HCT116 (cell line): Measurements from ENCODE around the gene CSGALNACT2.

Source experiments
- ELF1 ChIP-seq: IDR thresholded peaks from 2 replicates; pipeline ENCODE4 v1.6.1; 2012; ENCODE audit warnings: low read depth, borderline replicate concordance
- EZH2phosphoT487 ChIP-seq: fragments of 200-600 bp; IDR thresholded peaks from 2 replicates; pipeline ENCODE4 v1.6.1; 2018; ENCODE audit warnings: antibody characterized with exemption, borderline replicate concordance
- POLR2A ChIP-seq: IDR thresholded peaks from 2 replicates; pipeline ENCODE4 v1.7.0; 2011; ENCODE audit warnings: borderline replicate concordance; ENCODE audit not compliant: insufficient read depth, insufficient read length; ENCODE audit errors: extremely low read depth
- POLR2AphosphoS5 ChIP-seq: IDR thresholded peaks from 2 replicates; pipeline ENCODE4 v1.6.1; 2011; ENCODE audit warnings: mild to moderate bottlenecking, low read depth, low read length, moderate library complexity
- SP1 ChIP-seq: IDR thresholded peaks from 2 replicates; pipeline ENCODE4 v1.6.1; 2012; ENCODE audit warnings: low read depth
- YY1 ChIP-seq: IDR thresholded peaks from 2 replicates; pipeline ENCODE4 v1.6.1; 2011; ENCODE audit warnings: low read length, low read depth, moderate library complexity, mild to moderate bottlenecking; ENCODE audit not compliant: insufficient replicate concordance; ENCODE audit errors: extremely low read depth
- ZFX ChIP-seq: fragments of 450-650 bp; IDR thresholded peaks from 2 replicates; pipeline ENCODE4 v1.6.1; 2017
- TF ChIP-seq, protein P1 (sequence below), 3 experiments: fragments of 200-600 bp in 1 of 3; sonication (generic) in 1 of 3; IDR thresholded peaks in 2 of 3; conservative IDR thresholded peaks in 1 of 3; 2 replicates each; pipeline ENCODE4 v1.5.1; 2012 to 2017; ENCODE audit warnings: low read depth in 2 of 3, low read length in 2 of 3, antibody characterized with exemption in 1 of 3, borderline replicate concordance in 1 of 3, control low read depth in 1 of 3, mild to moderate bottlenecking in 1 of 3, mixed read lengths in 1 of 3, mixed run types in 1 of 3, moderate library complexity in 1 of 3; ENCODE audit not compliant: insufficient read depth in 1 of 3
- TF ChIP-seq, protein P2 (sequence below): IDR thresholded peaks from 2 replicates; pipeline ENCODE4 v1.6.1; 2011; ENCODE audit warnings: mild to moderate bottlenecking, low read length, moderate library complexity; ENCODE audit not compliant: insufficient replicate concordance; ENCODE audit errors: extremely low read depth
- TF ChIP-seq, protein P3 (sequence below): IDR thresholded peaks from 2 replicates; pipeline ENCODE4 v1.6.1; 2012; ENCODE audit warnings: low read depth

DNA sequence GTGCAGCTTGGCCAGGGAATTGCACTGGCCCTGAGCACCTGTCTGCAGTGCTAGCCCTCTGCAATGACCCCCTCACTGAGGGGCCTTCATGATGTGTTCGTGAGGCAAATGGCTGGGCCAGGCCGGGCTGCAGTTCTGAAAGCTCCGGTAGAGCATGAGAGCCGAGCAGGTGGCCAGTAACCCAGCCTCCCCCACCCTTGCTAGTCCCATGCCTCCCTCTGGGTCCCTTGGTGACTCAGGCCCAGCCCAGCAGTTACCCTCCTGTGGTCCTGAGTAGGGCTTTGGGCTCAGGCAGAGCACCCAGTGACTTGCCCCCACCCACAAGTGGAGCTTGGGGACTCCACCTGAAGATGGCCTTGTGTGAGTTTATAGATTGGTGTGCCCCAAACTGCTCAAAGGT, 16.1 kb upstream of the CSGALNACT2 start:
- TF ChIP-seq, protein P1, sequence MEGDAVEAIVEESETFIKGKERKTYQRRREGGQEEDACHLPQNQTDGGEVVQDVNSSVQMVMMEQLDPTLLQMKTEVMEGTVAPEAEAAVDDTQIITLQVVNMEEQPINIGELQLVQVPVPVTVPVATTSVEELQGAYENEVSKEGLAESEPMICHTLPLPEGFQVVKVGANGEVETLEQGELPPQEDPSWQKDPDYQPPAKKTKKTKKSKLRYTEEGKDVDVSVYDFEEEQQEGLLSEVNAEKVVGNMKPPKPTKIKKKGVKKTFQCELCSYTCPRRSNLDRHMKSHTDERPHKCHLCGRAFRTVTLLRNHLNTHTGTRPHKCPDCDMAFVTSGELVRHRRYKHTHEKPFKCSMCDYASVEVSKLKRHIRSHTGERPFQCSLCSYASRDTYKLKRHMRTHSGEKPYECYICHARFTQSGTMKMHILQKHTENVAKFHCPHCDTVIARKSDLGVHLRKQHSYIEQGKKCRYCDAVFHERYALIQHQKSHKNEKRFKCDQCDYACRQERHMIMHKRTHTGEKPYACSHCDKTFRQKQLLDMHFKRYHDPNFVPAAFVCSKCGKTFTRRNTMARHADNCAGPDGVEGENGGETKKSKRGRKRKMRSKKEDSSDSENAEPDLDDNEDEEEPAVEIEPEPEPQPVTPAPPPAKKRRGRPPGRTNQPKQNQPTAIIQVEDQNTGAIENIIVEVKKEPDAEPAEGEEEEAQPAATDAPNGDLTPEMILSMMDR (IDR thresholded peaks at IDR 0.05 in 2 of 3, conservative IDR thresholded peaks at IDR 0.05 in 1 of 3; ENCODE audit: borderline replicate concordance in 1 of 3, insufficient read depth in 1 of 3, low read depth in 2 of 3, low read length in 2 of 3) = no peak
- TF ChIP-seq, protein P2, sequence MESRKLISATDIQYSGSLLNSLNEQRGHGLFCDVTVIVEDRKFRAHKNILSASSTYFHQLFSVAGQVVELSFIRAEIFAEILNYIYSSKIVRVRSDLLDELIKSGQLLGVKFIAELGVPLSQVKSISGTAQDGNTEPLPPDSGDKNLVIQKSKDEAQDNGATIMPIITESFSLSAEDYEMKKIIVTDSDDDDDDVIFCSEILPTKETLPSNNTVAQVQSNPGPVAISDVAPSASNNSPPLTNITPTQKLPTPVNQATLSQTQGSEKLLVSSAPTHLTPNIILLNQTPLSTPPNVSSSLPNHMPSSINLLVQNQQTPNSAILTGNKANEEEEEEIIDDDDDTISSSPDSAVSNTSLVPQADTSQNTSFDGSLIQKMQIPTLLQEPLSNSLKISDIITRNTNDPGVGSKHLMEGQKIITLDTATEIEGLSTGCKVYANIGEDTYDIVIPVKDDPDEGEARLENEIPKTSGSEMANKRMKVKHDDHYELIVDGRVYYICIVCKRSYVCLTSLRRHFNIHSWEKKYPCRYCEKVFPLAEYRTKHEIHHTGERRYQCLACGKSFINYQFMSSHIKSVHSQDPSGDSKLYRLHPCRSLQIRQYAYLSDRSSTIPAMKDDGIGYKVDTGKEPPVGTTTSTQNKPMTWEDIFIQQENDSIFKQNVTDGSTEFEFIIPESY = no peak
- TF ChIP-seq YY1 (no peak), POLR2A (no peak), EZH2phosphoT487 (no peak), ELF1 (no peak), ZFX (no peak), POLR2AphosphoS5 (no peak), SP1 (no peak)
- TF ChIP-seq, protein P3, sequence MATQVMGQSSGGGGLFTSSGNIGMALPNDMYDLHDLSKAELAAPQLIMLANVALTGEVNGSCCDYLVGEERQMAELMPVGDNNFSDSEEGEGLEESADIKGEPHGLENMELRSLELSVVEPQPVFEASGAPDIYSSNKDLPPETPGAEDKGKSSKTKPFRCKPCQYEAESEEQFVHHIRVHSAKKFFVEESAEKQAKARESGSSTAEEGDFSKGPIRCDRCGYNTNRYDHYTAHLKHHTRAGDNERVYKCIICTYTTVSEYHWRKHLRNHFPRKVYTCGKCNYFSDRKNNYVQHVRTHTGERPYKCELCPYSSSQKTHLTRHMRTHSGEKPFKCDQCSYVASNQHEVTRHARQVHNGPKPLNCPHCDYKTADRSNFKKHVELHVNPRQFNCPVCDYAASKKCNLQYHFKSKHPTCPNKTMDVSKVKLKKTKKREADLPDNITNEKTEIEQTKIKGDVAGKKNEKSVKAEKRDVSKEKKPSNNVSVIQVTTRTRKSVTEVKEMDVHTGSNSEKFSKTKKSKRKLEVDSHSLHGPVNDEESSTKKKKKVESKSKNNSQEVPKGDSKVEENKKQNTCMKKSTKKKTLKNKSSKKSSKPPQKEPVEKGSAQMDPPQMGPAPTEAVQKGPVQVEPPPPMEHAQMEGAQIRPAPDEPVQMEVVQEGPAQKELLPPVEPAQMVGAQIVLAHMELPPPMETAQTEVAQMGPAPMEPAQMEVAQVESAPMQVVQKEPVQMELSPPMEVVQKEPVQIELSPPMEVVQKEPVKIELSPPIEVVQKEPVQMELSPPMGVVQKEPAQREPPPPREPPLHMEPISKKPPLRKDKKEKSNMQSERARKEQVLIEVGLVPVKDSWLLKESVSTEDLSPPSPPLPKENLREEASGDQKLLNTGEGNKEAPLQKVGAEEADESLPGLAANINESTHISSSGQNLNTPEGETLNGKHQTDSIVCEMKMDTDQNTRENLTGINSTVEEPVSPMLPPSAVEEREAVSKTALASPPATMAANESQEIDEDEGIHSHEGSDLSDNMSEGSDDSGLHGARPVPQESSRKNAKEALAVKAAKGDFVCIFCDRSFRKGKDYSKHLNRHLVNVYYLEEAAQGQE = no peak
